Loucy (cell line): ENCODE results near the gene PIAS1.
"Not testable (repeated sequence)": the region's sequence is repeated elsewhere in the genome, so short reads cannot be mapped to it uniquely, and the experiment has no call there.

Experiments used
- H2AFZ ChIP-seq: fragments of 200-600 bp; sonication (generic); 2 replicates; pipeline ENCODE4 v1.6.0; 2016; ENCODE audit warnings: antibody characterized with exemption, mild to moderate bottlenecking, low read length, moderate library complexity
- H3F3A ChIP-seq: fragments of 200-600 bp; 2 replicates; pipeline ENCODE4 v1.6.0; 2016; ENCODE audit warnings: antibody characterized with exemption, low read depth, mild to moderate bottlenecking
- H3K27me3 ChIP-seq: fragments of 200-600 bp; sonication (generic); 2 replicates; pipeline ENCODE4 v1.6.1; 2014; ENCODE audit warnings: low read length, mild to moderate bottlenecking; ENCODE audit not compliant: insufficient read depth, poor library complexity, severe bottlenecking
- H3K36me3 ChIP-seq: fragments of 200-600 bp; sonication (generic); 2 replicates; pipeline ENCODE4 v1.6.1; 2016; ENCODE audit warnings: low read length; ENCODE audit not compliant: insufficient read depth
- H3K4me1 ChIP-seq: fragments of 200-600 bp; sonication (generic); 2 replicates; pipeline ENCODE4 v1.5.1; 2014; ENCODE audit warnings: low read length, mild to moderate bottlenecking; ENCODE audit not compliant: insufficient read depth, poor library complexity, severe bottlenecking
- H3K4me2 ChIP-seq: fragments of 200-600 bp; sonication (generic); 2 replicates; pipeline ENCODE4 v1.6.0; 2014; ENCODE audit warnings: antibody characterized with exemption, low read length, low read depth, mild to moderate bottlenecking; ENCODE audit not compliant: poor library complexity, severe bottlenecking
- H3K4me3 ChIP-seq: fragments of 200-600 bp; sonication (generic); 2 replicates; pipeline ENCODE4 v1.5.1; 2014; ENCODE audit warnings: low read length, mild to moderate bottlenecking, mixed read lengths; ENCODE audit not compliant: poor library complexity, severe bottlenecking
- H3K79me2 ChIP-seq: fragments of 200-600 bp; sonication (generic); 2 replicates; pipeline ENCODE4 v1.6.1; 2014; ENCODE audit warnings: low read length; ENCODE audit not compliant: insufficient read depth
- H3K9ac ChIP-seq: fragments of 200-600 bp; sonication (generic); 2 replicates; pipeline ENCODE4 v1.6.0; 2014; ENCODE audit warnings: mild to moderate bottlenecking, low read depth, low read length, moderate library complexity; ENCODE audit not compliant: poor library complexity, severe bottlenecking
- H3K9me2 ChIP-seq: fragments of 200-600 bp; sonication (generic); replicated peaks from 2 replicates; pipeline ENCODE4 v1.6.1; 2016; ENCODE audit warnings: low read depth, low read length, mixed read lengths
- H3K9me3 ChIP-seq: fragments of 200-600 bp; sonication (generic); 2 replicates; pipeline ENCODE4 v1.6.1; 2014; ENCODE audit warnings: mild to moderate bottlenecking, antibody characterized with exemption, low read length, low read depth; ENCODE audit not compliant: insufficient read depth
- H4K20me1 ChIP-seq: fragments of 200-600 bp; sonication (generic); 2 replicates; pipeline ENCODE4 v1.6.0; 2014; ENCODE audit warnings: antibody characterized with exemption, low read length, mild to moderate bottlenecking; ENCODE audit not compliant: insufficient read depth, poor library complexity, severe bottlenecking
- CTCF ChIP-seq: fragments of 200-600 bp; sonication (generic); conservative IDR thresholded peaks from 2 replicates; pipeline ENCODE4 v1.5.1; 2014; ENCODE audit warnings: mild to moderate bottlenecking, antibody characterized with exemption, low read length
- EZH2phosphoT487 ChIP-seq: fragments of 200-600 bp; IDR thresholded peaks from 2 replicates; pipeline ENCODE4 v1.6.1; 2018; ENCODE audit warnings: antibody characterized with exemption, mild to moderate bottlenecking, moderate library complexity, borderline replicate concordance

The PIAS1 gene

GRCh38 chr15:68218847-68219798 lies 165.0 kb downstream of the PIAS1 start:
- Histone ChIP-seq H4K20me1 (peaks cover 33% of the 10 kb centered on the region), H3K79me2 (peaks cover 88% of the 10 kb centered on the region)
- TF ChIP-seq EZH2phosphoT487 (no peak), CTCF (no peak)

GRCh38 chr15:68220489-68220888 lies 166.4 kb downstream of the PIAS1 start:
- H3K4me1 ChIP-seq = peaks cover 24% of the 10 kb centered on the region
- no peak overlapping the region for H2AFZ ChIP-seq
- no peaks in the 10 kb centered on the region for H3K27me3 ChIP-seq
- peaks cover 29% of the 10 kb centered on the region; the same call in 1 of the 2 replicates for H3K36me3 ChIP-seq
- no peak overlapping the region for H3K4me2 ChIP-seq
- H3F3A ChIP-seq = peaks cover 8% of the 10 kb centered on the region
- H4K20me1 ChIP-seq = peaks cover 31% of the 10 kb centered on the region
- no peak overlapping the region for H3K9ac ChIP-seq
- H3K4me3 ChIP-seq = no peak overlapping the region
- H3K9me3 ChIP-seq = no peaks in the 10 kb centered on the region
- H3K79me2 ChIP-seq = peaks cover 88% of the 10 kb centered on the region
- no peak for TF ChIP-seq CTCF
- no peak for TF ChIP-seq EZH2phosphoT487
- no peaks in the 10 kb centered on the region for H3K9me2 ChIP-seq

More at GRCh38 chr15:68218847-68219798, 165.0 kb downstream of the PIAS1 start:
- H3K4me2 ChIP-seq = no peak overlapping the region
- H3K9ac ChIP-seq = no peak overlapping the region
- H3K9me3 ChIP-seq = no peaks in the 10 kb centered on the region
- H3K9me2 ChIP-seq = no peaks in the 10 kb centered on the region
- peaks cover 38% of the 10 kb centered on the region; the same call in 1 of the 2 replicates for H3K36me3 ChIP-seq
- H3K4me3 ChIP-seq = no peak overlapping the region
- H3F3A ChIP-seq = no peaks in the 10 kb centered on the region
- H3K4me1 ChIP-seq = peaks cover 10% of the 10 kb centered on the region
- no peaks in the 10 kb centered on the region for H3K27me3 ChIP-seq
- no peak overlapping the region for H2AFZ ChIP-seq

DNA sequence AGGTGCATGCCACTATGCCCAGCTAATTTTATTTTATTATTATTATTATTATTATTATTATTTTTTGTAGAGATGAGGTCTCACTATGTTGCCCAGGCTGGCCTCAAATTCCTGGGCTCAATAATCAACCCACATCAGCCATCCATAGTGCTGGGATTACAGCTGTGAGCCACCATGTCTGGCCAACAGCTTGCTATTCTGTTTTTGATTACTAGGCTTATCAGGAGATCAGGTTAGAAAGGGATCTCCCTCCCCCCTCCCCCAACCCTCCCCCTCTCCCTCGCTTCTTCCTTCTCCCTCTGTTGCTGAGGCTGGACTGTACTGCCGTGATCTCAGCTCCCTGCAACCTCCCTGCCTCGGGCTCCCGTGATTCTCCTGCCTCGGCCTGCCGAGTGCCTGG lies 166.9 kb downstream of the PIAS1 start:
- Histone ChIP-seq H3K9ac (no peak overlapping the region), H3K4me2 (no peak overlapping the region), H3K27me3 (no peaks in the 10 kb centered on the region), H2AFZ (no peak overlapping the region), H3K79me2 (peaks cover 88% of the 10 kb centered on the region), H3K9me2 (no peaks in the 10 kb centered on the region), H3K36me3 (peaks cover 29% of the 10 kb centered on the region; the same call in 1 of the 2 replicates), H4K20me1 (peaks cover 31% of the 10 kb centered on the region), H3F3A (peaks cover 8% of the 10 kb centered on the region), H3K4me3 (no peak overlapping the region), H3K9me3 (no peaks in the 10 kb centered on the region), H3K4me1 (peaks cover 28% of the 10 kb centered on the region)
- TF ChIP-seq EZH2phosphoT487 (no peak), CTCF (no peak)

- H3K27me3 ChIP-seq, H3F3A ChIP-seq, H3K9me2 ChIP-seq, H3K9me3 ChIP-seq, H3K4me3 ChIP-seq, H2AFZ ChIP-seq, H3K4me2 ChIP-seq, H3K9ac ChIP-seq: not testable (repeated sequence)
- Histone ChIP-seq H3K4me1 (peaks cover 28% of the 10 kb centered on the region), H3K79me2 (peaks cover 88% of the 10 kb centered on the region), H3K36me3 (peaks cover 26% of the 10 kb centered on the region; the same call in 1 of the 2 replicates), H4K20me1 (peaks cover 31% of the 10 kb centered on the region)
Measured at GRCh38 chr15:68221530-68222431, 167.7 kb downstream of the PIAS1 start.

GRCh38 chr15:68222432-68222743 lies 168.3 kb downstream of the PIAS1 start:
- not testable (repeated sequence) for H3K9me2 ChIP-seq, H2AFZ ChIP-seq, H3K4me3 ChIP-seq, H3K9me3 ChIP-seq, H3K27me3 ChIP-seq, H3K9ac ChIP-seq, H3K4me2 ChIP-seq, H3F3A ChIP-seq
- peaks cover 30% of the 10 kb centered on the region for H3K4me1 ChIP-seq
- peaks cover 19% of the 10 kb centered on the region; the same call in 1 of the 2 replicates for H3K36me3 ChIP-seq
- H3K79me2 ChIP-seq = peaks cover 88% of the 10 kb centered on the region
- H4K20me1 ChIP-seq = peaks cover 31% of the 10 kb centered on the region
